IMR-90 (cell line): ENCODE measurements around the gene DBT. TPM values are rescaled to one million over a fixed set of nuclear protein-coding genes. Genes with fewer than 3 reads are reported as not detected.

Experiments used
- ATAC-seq: fragments of 200-7000 bp; cut with Tn5 transposase; 2 replicates; pipeline ENCODE4 v1.9.1; 2020; ENCODE audit warnings: low read depth, mild to moderate bottlenecking, moderate library complexity
- BruUV-seq: library from RNA; stranded (reverse); fragments of 400-500 nt; replicated peaks from 2 replicates; lab custom pipeline; 2021; lab: Mats Ljungman, UMichigan
- CTCF ChIA-PET: fragments of 300-600 bp; formaldehyde crosslinking; extraction: SDS; loops from one replicate; lab custom pipeline; 2021; ENCODE audit warnings: antibody characterized with exemption; lab: Yijun Ruan, JAX
- POLR2A ChIA-PET: fragments of 300-600 bp; sonication (Branson Sonifier 250); formaldehyde crosslinking; loops from one replicate; lab custom pipeline; 2022; ENCODE audit warnings: antibody characterized with exemption; ENCODE audit not compliant: unreplicated experiment; lab: Charles Lee
- DNase-seq: peaks from one replicate; pipeline ENCODE4 v3.0.0; 2013
- H2AFZ ChIP-seq: replicated peaks from 2 replicates; pipeline ENCODE3; 2013; ENCODE audit warnings: low read length, mild to moderate bottlenecking; ENCODE audit not compliant: poor library complexity
- H2AK5ac ChIP-seq: 2 replicates; pipeline ENCODE4 v1.6.1; 2013; ENCODE audit warnings: low read depth, low read length, inconsistent platforms
- H2AK9ac ChIP-seq: replicated peaks from 2 replicates; pipeline ENCODE3; 2013; ENCODE audit warnings: mild to moderate bottlenecking, low read depth, low read length, moderate library complexity; ENCODE audit not compliant: poor library complexity
- H2BK120ac ChIP-seq: 2 replicates; pipeline ENCODE4 v1.6.1; 2013; ENCODE audit warnings: low read depth, low read length, inconsistent platforms
- H2BK15ac ChIP-seq: 3 replicates; pipeline ENCODE4 v1.6.1; 2013; ENCODE audit warnings: low read depth, low read length, inconsistent platforms
- H2BK20ac ChIP-seq: 2 replicates; pipeline ENCODE4 v1.6.1; 2013; ENCODE audit warnings: low read depth, mild to moderate bottlenecking, inconsistent platforms, low read length, moderate library complexity
- H2BK5ac ChIP-seq: 2 replicates; pipeline ENCODE4 v1.6.1; 2013; ENCODE audit warnings: mild to moderate bottlenecking, low read depth, low read length, inconsistent platforms; ENCODE audit not compliant: poor library complexity, severe bottlenecking
- H3K14ac ChIP-seq: replicated peaks from 2 replicates; pipeline ENCODE4 v1.6.1; 2013; ENCODE audit warnings: low read depth, low read length, inconsistent platforms
- H3K18ac ChIP-seq: 2 replicates; pipeline ENCODE4 v1.6.1; 2013; ENCODE audit warnings: low read depth, low read length, control low read depth
- H3K23ac ChIP-seq: 2 replicates; pipeline ENCODE4 v1.6.1; 2013; ENCODE audit warnings: low read depth, low read length, inconsistent platforms
- H3K27ac ChIP-seq: 2 replicates; pipeline ENCODE4 v1.5.1; 2013; ENCODE audit warnings: mild to moderate bottlenecking, control low read depth, low read length; ENCODE audit not compliant: insufficient read depth
- H3K27me3 ChIP-seq: 2 replicates; pipeline ENCODE4 v1.6.1; 2013; ENCODE audit warnings: low read length; ENCODE audit not compliant: control insufficient read depth, insufficient read depth
- H3K36me3 ChIP-seq: 2 replicates; pipeline ENCODE4 v1.6.1; 2013; ENCODE audit warnings: low read length, mixed read lengths; ENCODE audit not compliant: control insufficient read depth, insufficient read depth
- H3K4ac ChIP-seq: 2 replicates; pipeline ENCODE4 v1.6.1; 2013; ENCODE audit warnings: low read depth, low read length, inconsistent platforms
- H3K4me1 ChIP-seq: 2 replicates; pipeline ENCODE4 v1.6.1; 2013; ENCODE audit warnings: low read length, mixed read lengths; ENCODE audit not compliant: control insufficient read depth, insufficient read depth
- H3K4me2 ChIP-seq: 2 replicates; pipeline ENCODE4 v1.6.1; 2013; ENCODE audit warnings: low read depth, mild to moderate bottlenecking, control low read depth, low read length, moderate library complexity
- H3K4me3 ChIP-seq: 2 replicates; pipeline ENCODE4 v1.5.1; 2013; ENCODE audit warnings: low read depth, mild to moderate bottlenecking, control low read depth, low read length, moderate library complexity; ENCODE audit not compliant: insufficient read depth
- H3K56ac ChIP-seq: 2 replicates; pipeline ENCODE4 v1.6.1; 2013; ENCODE audit warnings: low read length, inconsistent platforms; ENCODE audit not compliant: insufficient read depth; ENCODE audit errors: extremely low read depth
- H3K79me1 ChIP-seq, 2 experiments: 2 replicates each; pipeline ENCODE4 v1.6.1; 2013; ENCODE audit warnings: low read length in 2 of 2, inconsistent platforms in 1 of 2, low read depth in 1 of 2
- H3K9ac ChIP-seq: 2 replicates; pipeline ENCODE4 v1.6.1; 2013; ENCODE audit warnings: low read depth, low read length, control low read depth
- H3K9me1 ChIP-seq: 2 replicates; pipeline ENCODE4 v1.6.1; 2013; ENCODE audit warnings: low read length, inconsistent platforms; ENCODE audit not compliant: insufficient read depth
- H3K9me3 ChIP-seq: 2 replicates; pipeline ENCODE4 v1.6.1; 2013; ENCODE audit warnings: low read length; ENCODE audit not compliant: control insufficient read depth, insufficient read depth
- H4K20me1 ChIP-seq: 2 replicates; pipeline ENCODE4 v1.6.1; 2013; ENCODE audit warnings: low read length, inconsistent platforms; ENCODE audit not compliant: insufficient read depth
- H4K5ac ChIP-seq: 2 replicates; pipeline ENCODE4 v1.6.1; 2013; ENCODE audit warnings: mild to moderate bottlenecking, low read depth, low read length, control low read depth
- H4K8ac ChIP-seq, 2 experiments: 2 replicates each; pipeline ENCODE4 v1.6.1; 2013; ENCODE audit warnings: low read depth in 2 of 2, low read length in 2 of 2, control low read depth in 1 of 2, inconsistent platforms in 1 of 2
- H4K91ac ChIP-seq: 2 replicates; pipeline ENCODE4 v1.6.1; 2013; ENCODE audit warnings: low read depth, low read length, inconsistent platforms; ENCODE audit not compliant: insufficient read depth
- CHD1 ChIP-seq: IDR thresholded peaks from 2 replicates; pipeline ENCODE4 v1.6.1; 2012; ENCODE audit warnings: low read depth, low read length, improper control_type of control experiment
- ELK1 ChIP-seq: fragments of 150-350 bp; IDR thresholded peaks from 2 replicates; pipeline ENCODE4 v1.6.1; 2016; ENCODE audit warnings: low read depth, mild to moderate bottlenecking, low read length, moderate library complexity, borderline replicate concordance
- POLR2A ChIP-seq: IDR thresholded peaks from 2 replicates; pipeline ENCODE4 v1.6.1; 2012; ENCODE audit warnings: mild to moderate bottlenecking, low read depth, low read length
- RCOR1 ChIP-seq: IDR thresholded peaks from 2 replicates; pipeline ENCODE4 v1.6.1; 2012; ENCODE audit warnings: mild to moderate bottlenecking, low read length, improper control_type of control experiment; ENCODE audit not compliant: insufficient replicate concordance
- RFX5 ChIP-seq: IDR thresholded peaks from 2 replicates; pipeline ENCODE4 v1.8.0; 2012; ENCODE audit warnings: low read depth, mild to moderate bottlenecking, low read length, moderate library complexity
- dilution Hi-C: fragments of 300-500 bp; cut with HindIII; formaldehyde crosslinking; loops from one replicate; pipeline ENCODE4 v1.14.3; 2018; ENCODE audit warnings: low sequenced_read_pairs; ENCODE audit not compliant: unreplicated experiment
- in situ Hi-C: fragments of 300-500 bp; cut with MboI; formaldehyde crosslinking; loops from 3 replicates; pipeline ENCODE4 v1.14.3; 2019; ENCODE audit warnings: low sequenced_read_pairs, inconsistent platforms, mixed read lengths
- intact Hi-C: fragments of 100-400 bp; cut with micrococcal nuclease; formaldehyde crosslinking; loops from 2 replicates; pipeline ENCODE4 v1.10.0; 2022
- polyA plus RNA-seq, 3 experiments: library from polyadenylated mRNA; depleted of rRNA; stranded (reverse); fragments of >200 nt; gene quantifications; 2 replicates each; pipeline ENCODE4 v1.2.3, GENCODE V29; 2012; ENCODE audit warnings: low replicate concordance in 1 of 3
- total RNA-seq: library from RNA; depleted of rRNA; stranded (reverse); fragments of >200 nt; gene quantifications from 2 replicates; pipeline ENCODE4 v1.2.3, GENCODE V29; 2012
- TF ChIP-seq, protein P1 (sequence below): fragments of 150-350 bp; IDR thresholded peaks from 2 replicates; pipeline ENCODE4 v1.6.1; 2017; ENCODE audit warnings: mild to moderate bottlenecking, antibody characterized with exemption, low read length, low read depth

The DBT gene
- total and polyA plus RNA-seq, 2 of the 4 experiments (the other 2 are of a cell fraction) = 3.4 to 3.8 TPM

- intact Hi-C loops (loop anchor here (10.0 kb wide), 1 partner anchor 95 kb away; no protein-coding TSS in a partner anchor), dilution Hi-C loops (no loop called here), in situ Hi-C loops (no loop called here)
- no peak for ATAC-seq
- Histone ChIP-seq H3K27ac (no peak overlapping the region), H3K9me3 (no peaks in the 10 kb centered on the region), H2AK5ac (no peak overlapping the region), H2BK20ac (no peak overlapping the region), H3K9ac (no peak overlapping the region), H4K5ac (no peak overlapping the region), H3K36me3 (peaks cover 6% of the 10 kb centered on the region), H3K18ac (no peak overlapping the region), H3K4me1 (no peaks in the 10 kb centered on the region), H4K20me1 (no peaks in the 10 kb centered on the region), H3K4me3 (no peak overlapping the region), H3K9me1 (peaks cover 13% of the 10 kb centered on the region), H3K14ac (no peak overlapping the region), H3K79me1 (peaks cover 5 to 34% of the 10 kb centered on the region in 2 experiments), H4K8ac (no peak overlapping the region), H3K23ac (no peak overlapping the region), H2BK5ac (no peak overlapping the region), H3K4ac (no peak overlapping the region), H2BK120ac (no peak overlapping the region), H4K91ac (no peak overlapping the region), H3K4me2 (no peak overlapping the region), H2AK9ac (no peak overlapping the region), H2BK15ac (no peak overlapping the region), H3K27me3 (no peaks in the 10 kb centered on the region), H2AFZ (no peak overlapping the region), H3K56ac (no peak overlapping the region)
- no peak for DNase-seq
- ChIA-PET POLR2A (interaction anchor here (0.6 kb wide), 1 partner anchor 64 kb away, joined by 3 read pairs; no protein-coding TSS in a partner anchor), CTCF (no interaction called here)
- TF ChIP-seq, protein P1, sequence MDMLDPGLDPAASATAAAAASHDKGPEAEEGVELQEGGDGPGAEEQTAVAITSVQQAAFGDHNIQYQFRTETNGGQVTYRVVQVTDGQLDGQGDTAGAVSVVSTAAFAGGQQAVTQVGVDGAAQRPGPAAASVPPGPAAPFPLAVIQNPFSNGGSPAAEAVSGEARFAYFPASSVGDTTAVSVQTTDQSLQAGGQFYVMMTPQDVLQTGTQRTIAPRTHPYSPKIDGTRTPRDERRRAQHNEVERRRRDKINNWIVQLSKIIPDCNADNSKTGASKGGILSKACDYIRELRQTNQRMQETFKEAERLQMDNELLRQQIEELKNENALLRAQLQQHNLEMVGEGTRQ = no peak
- TF ChIP-seq RFX5 = no peak
- TF ChIP-seq RCOR1 = no peak
- TF ChIP-seq CHD1 = no peak
- TF ChIP-seq ELK1 = no peak
- TF ChIP-seq POLR2A = no peak
- BruUV-seq = no TSS peak
Observed at GRCh38 chr1:100239961-100240360, 9.7 kb downstream of the DBT start.
